Right atrium auricular region (tissue), 2 donors: ENCODE data around the gene NETO2. TPM values are rescaled to one million over a fixed set of nuclear protein-coding genes. Genes with fewer than 3 reads are reported as not detected.

ENCODE experiments used
- DNase-seq: peaks from one replicate; pipeline ENCODE4 v3.0.0-alpha.2; 2019; ENCODE audit warnings: low spot score
- H3K27ac ChIP-seq, 2 donors: fragments of 200-600 bp; sonication (generic); 1 replicate in 1 of 2; 2 replicates in 1 of 2; pipeline ENCODE4 v1.5.1; 2016 to 2019
- H3K27me3 ChIP-seq, 2 donors: fragments of 200-600 bp; sonication (generic); one replicate each; pipeline versions ENCODE4 v1.5.1 to v1.6.0; 2017 to 2019
- H3K36me3 ChIP-seq: fragments of 200-600 bp; sonication (generic); one replicate; pipeline ENCODE4 v1.5.1; 2016
- H3K4me1 ChIP-seq, 2 donors: fragments of 200-600 bp; sonication (generic); one replicate each; pipeline versions ENCODE4 v1.5.1 to v1.6.0; 2017 to 2019
- H3K4me3 ChIP-seq, 2 donors: fragments of 200-600 bp; sonication (generic); 1 replicate in 1 of 2; 2 replicates in 1 of 2; pipeline ENCODE4 v1.5.1; 2017 to 2019; ENCODE audit warnings: mild to moderate bottlenecking in 1 of 2, moderate library complexity in 1 of 2
- H3K9me3 ChIP-seq, 2 donors: fragments of 200-600 bp; sonication (generic); one replicate each; pipeline ENCODE4 v1.5.1; 2019
- CTCF ChIP-seq, 2 donors: fragments of 200-600 bp; sonication (generic); IDR thresholded peaks; one replicate each; pipeline ENCODE4 v1.5.1; 2019; ENCODE audit warnings: antibody characterized with exemption in 2 of 2
- total RNA-seq, 2 donors: library from RNA; depleted of rRNA; stranded (reverse); fragments of >200 nt; gene quantifications; one replicate each; pipeline ENCODE4 v1.1.0, GENCODE V29; 2016

Gene NETO2
- total RNA-seq, 2 donors from 2014 or later = 0.93 to 2.0 TPM

GRCh38 chr16:47096297-47096696 lies 47.4 kb downstream of the NETO2 start:
- H3K27me3 ChIP-seq = no peaks in the 10 kb centered on the region
- no peak for DNase-seq
- H3K4me1 ChIP-seq = no peaks in the 10 kb centered on the region
- H3K27ac ChIP-seq = no peak overlapping the region
- no peaks in the 10 kb centered on the region for H3K9me3 ChIP-seq
- H3K4me3 ChIP-seq = no peak overlapping the region
- H3K36me3 ChIP-seq = no peaks in the 10 kb centered on the region
- TF ChIP-seq CTCF (IDR thresholded peaks at IDR 0.05) = no peak

- Histone ChIP-seq H3K36me3 (no peaks in the 10 kb centered on the region), H3K4me1 (no peaks in the 10 kb centered on the region), H3K9me3 (no peaks in the 10 kb centered on the region), H3K27me3 (no peaks in the 10 kb centered on the region), H3K27ac (no peak overlapping the region), H3K4me3 (no peak overlapping the region)
- TF ChIP-seq CTCF (IDR thresholded peaks at IDR 0.05) = no peak
- no peak for DNase-seq
Measured at GRCh38 chr16:47084198-47084597, 59.5 kb downstream of the NETO2 start.

GRCh38 chr16:47082099-47082865 lies 61.5 kb downstream of the NETO2 start:
- DNase-seq = no peak
- H3K4me3 ChIP-seq = no peak overlapping the region

GRCh38 chr16:47081115-47081514 lies 62.6 kb downstream of the NETO2 start:
- Histone ChIP-seq H3K36me3 (no peaks in the 10 kb centered on the region), H3K9me3 (no peaks in the 10 kb centered on the region), H3K27ac (no peak overlapping the region), H3K4me1 (no peaks in the 10 kb centered on the region), H3K27me3 (no peaks in the 10 kb centered on the region), H3K4me3 (no peak overlapping the region)
- no peak for DNase-seq
- no peak for TF ChIP-seq CTCF (IDR thresholded peaks at IDR 0.05)

More at GRCh38 chr16:47082099-47082865, 61.5 kb downstream of the NETO2 start:
- Histone ChIP-seq H3K27ac (no peak overlapping the region), H3K36me3 (no peaks in the 10 kb centered on the region), H3K4me1 (no peaks in the 10 kb centered on the region), H3K27me3 (no peaks in the 10 kb centered on the region), H3K9me3 (no peaks in the 10 kb centered on the region)
- no peak for TF ChIP-seq CTCF (IDR thresholded peaks at IDR 0.05)

- TF ChIP-seq CTCF (IDR thresholded peaks at IDR 0.05) = no peak
- no peaks in the 10 kb centered on the region for H3K4me1 ChIP-seq
- no peaks in the 10 kb centered on the region for H3K9me3 ChIP-seq
- no peak overlapping the region for H3K4me3 ChIP-seq
- no peaks in the 10 kb centered on the region for H3K36me3 ChIP-seq
- H3K27ac ChIP-seq = no peak overlapping the region
- no peak for DNase-seq
- H3K27me3 ChIP-seq = no peaks in the 10 kb centered on the region
Measured at GRCh38 chr16:47079860-47080259, 63.9 kb downstream of the NETO2 start.
